Gastroesophageal sphincter (tissue), 3 donors: ENCODE results near the gene TECTA.

Experiments used
- EP300 ChIP-seq: sonication (generic); formaldehyde crosslinking; IDR thresholded peaks from one replicate; pipeline ENCODE4 v1.6.1; 2017; ENCODE audit warnings: antibody characterized with exemption, mild to moderate bottlenecking
- POLR2A ChIP-seq, 2 donors: fragments of 450-650 bp; IDR thresholded peaks; one replicate each; pipeline ENCODE4 v1.6.1; 2017; ENCODE audit warnings: antibody characterized with exemption in 2 of 2, mild to moderate bottlenecking in 2 of 2, moderate library complexity in 1 of 2
- POLR2AphosphoS5 ChIP-seq: sonication (generic); formaldehyde crosslinking; IDR thresholded peaks from one replicate; pipeline ENCODE4 v1.6.1; 2017; ENCODE audit warnings: antibody characterized with exemption
- TF ChIP-seq, protein P1 (sequence below), 4 experiments: fragments of 200-600 bp in 2 of 4; fragments of 450-650 bp in 2 of 4; sonication (generic) in 1 of 4; IDR thresholded peaks; one replicate each; pipeline ENCODE4 v1.5.1; 2017 to 2019; ENCODE audit warnings: antibody characterized with exemption in 4 of 4, mild to moderate bottlenecking in 2 of 4, moderate library complexity in 2 of 4

DNA sequence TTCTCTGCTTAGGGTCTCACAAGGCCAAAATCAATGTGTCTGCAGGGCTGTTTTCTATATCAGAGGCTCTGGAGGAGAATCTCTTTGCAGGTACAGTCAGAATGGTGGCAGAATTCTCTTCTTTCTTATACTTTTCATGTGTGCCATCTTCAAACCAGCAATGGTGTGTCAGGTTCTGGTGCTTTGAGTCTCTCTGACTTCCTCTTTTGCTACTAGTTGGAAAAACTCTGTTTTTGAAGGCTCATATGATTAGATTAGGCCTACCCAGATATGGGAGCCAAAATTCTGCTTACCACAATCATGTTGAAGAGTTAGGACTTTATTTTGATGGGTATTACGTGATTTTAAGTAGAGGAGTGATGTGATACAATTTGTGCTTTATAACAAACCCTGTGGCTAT, 18.8 kb upstream of the TECTA start:
- TF ChIP-seq, protein P1, sequence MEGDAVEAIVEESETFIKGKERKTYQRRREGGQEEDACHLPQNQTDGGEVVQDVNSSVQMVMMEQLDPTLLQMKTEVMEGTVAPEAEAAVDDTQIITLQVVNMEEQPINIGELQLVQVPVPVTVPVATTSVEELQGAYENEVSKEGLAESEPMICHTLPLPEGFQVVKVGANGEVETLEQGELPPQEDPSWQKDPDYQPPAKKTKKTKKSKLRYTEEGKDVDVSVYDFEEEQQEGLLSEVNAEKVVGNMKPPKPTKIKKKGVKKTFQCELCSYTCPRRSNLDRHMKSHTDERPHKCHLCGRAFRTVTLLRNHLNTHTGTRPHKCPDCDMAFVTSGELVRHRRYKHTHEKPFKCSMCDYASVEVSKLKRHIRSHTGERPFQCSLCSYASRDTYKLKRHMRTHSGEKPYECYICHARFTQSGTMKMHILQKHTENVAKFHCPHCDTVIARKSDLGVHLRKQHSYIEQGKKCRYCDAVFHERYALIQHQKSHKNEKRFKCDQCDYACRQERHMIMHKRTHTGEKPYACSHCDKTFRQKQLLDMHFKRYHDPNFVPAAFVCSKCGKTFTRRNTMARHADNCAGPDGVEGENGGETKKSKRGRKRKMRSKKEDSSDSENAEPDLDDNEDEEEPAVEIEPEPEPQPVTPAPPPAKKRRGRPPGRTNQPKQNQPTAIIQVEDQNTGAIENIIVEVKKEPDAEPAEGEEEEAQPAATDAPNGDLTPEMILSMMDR (IDR thresholded peaks at IDR 0.05): no peak
- TF ChIP-seq EP300 (no peak), POLR2A (IDR thresholded peaks at IDR 0.05) (no peak), POLR2AphosphoS5 (no peak)
